SK-N-SH treated with all-trans-retinoic acid at 6 μM for 48 hours (cell line): ENCODE results near the gene ATP5PD.
"Not testable (repeated sequence)": the region's sequence is repeated elsewhere in the genome, so short reads cannot be mapped to it uniquely, and the experiment has no call there.

ENCODE experiments used
- ATAC-seq: fragments of 200-7000 bp; cut with Tn5 transposase; 3 replicates; pipeline ENCODE4 v1.9.1; 2020; ENCODE audit warnings: mild to moderate bottlenecking, moderate library complexity
- ARNTL ChIP-seq: fragments of 450-650 bp; formaldehyde crosslinking; IDR thresholded peaks from 2 replicates; pipeline ENCODE4 v1.5.0; 2020; ENCODE audit warnings: low read depth, mild to moderate bottlenecking, moderate library complexity, borderline replicate concordance
- BACH2 ChIP-seq: fragments of 250-450 bp; sonication (Bioruptor Pico); IDR thresholded peaks from 2 replicates; pipeline ENCODE4 v1.9.0; 2021; ENCODE audit warnings: mild to moderate bottlenecking, borderline replicate concordance
- CSDC2 ChIP-seq: fragments of 250-450 bp; sonication (Bioruptor Pico); IDR thresholded peaks from 2 replicates; pipeline ENCODE4 v1.5.0; 2020; ENCODE audit warnings: mild to moderate bottlenecking, moderate library complexity
- CSRNP3 ChIP-seq: fragments of 250-450 bp; sonication (Bioruptor Pico); IDR thresholded peaks from 2 replicates; pipeline ENCODE4 v1.5.1; 2021; ENCODE audit warnings: mild to moderate bottlenecking, moderate library complexity
- ESRRG ChIP-seq: fragments of 250-450 bp; sonication (Bioruptor Pico); IDR thresholded peaks from 2 replicates; pipeline ENCODE4 v1.6.1; 2021; ENCODE audit warnings: mild to moderate bottlenecking
- GLIS3 ChIP-seq: fragments of 250-450 bp; sonication (Bioruptor Pico); IDR thresholded peaks from 2 replicates; pipeline ENCODE4 v1.5.0; 2020; ENCODE audit warnings: mild to moderate bottlenecking, moderate library complexity
- OSR1 ChIP-seq: fragments of 250-450 bp; sonication (Bioruptor Pico); IDR thresholded peaks from 2 replicates; pipeline ENCODE4 v1.8.0; 2022; ENCODE audit warnings: moderate library complexity, mild to moderate bottlenecking, inconsistent platforms
- PATZ1 ChIP-seq: fragments of 250-450 bp; sonication (Bioruptor Pico); IDR thresholded peaks from 2 replicates; pipeline ENCODE4 v1.8.0; 2020; ENCODE audit warnings: mild to moderate bottlenecking, moderate library complexity, borderline replicate concordance
- POU6F1 ChIP-seq: fragments of 250-450 bp; sonication (Bioruptor Pico); IDR thresholded peaks from 2 replicates; pipeline ENCODE4 v1.8.0; 2021; ENCODE audit warnings: low read depth, mild to moderate bottlenecking, moderate library complexity, borderline replicate concordance
- PPARA ChIP-seq: fragments of 250-450 bp; sonication (Bioruptor Pico); IDR thresholded peaks from 2 replicates; pipeline ENCODE4 v1.5.0; 2020; ENCODE audit warnings: mild to moderate bottlenecking, borderline replicate concordance
- TCF4 ChIP-seq: fragments of 250-450 bp; sonication (Bioruptor Pico); IDR thresholded peaks from 2 replicates; pipeline ENCODE4 v1.8.0; 2021; ENCODE audit warnings: mild to moderate bottlenecking, moderate library complexity, borderline replicate concordance
- TOX ChIP-seq: fragments of 250-450 bp; sonication (Bioruptor Pico); IDR thresholded peaks from 2 replicates; pipeline ENCODE4 v1.8.0; 2021; ENCODE audit warnings: mild to moderate bottlenecking, moderate library complexity, borderline replicate concordance
- ZC3H10 ChIP-seq: fragments of 250-450 bp; sonication (Bioruptor Pico); IDR thresholded peaks from 2 replicates; pipeline ENCODE4 v1.5.1; 2021; ENCODE audit warnings: mild to moderate bottlenecking, moderate library complexity
- ZFP3 ChIP-seq: fragments of 250-450 bp; sonication (Bioruptor Pico); IDR thresholded peaks from 2 replicates; pipeline ENCODE4 v1.5.0; 2020; ENCODE audit warnings: mild to moderate bottlenecking, moderate library complexity
- ZFP30 ChIP-seq: fragments of 450-650 bp; formaldehyde crosslinking; IDR thresholded peaks from 2 replicates; pipeline ENCODE4 v1.5.0; 2022; ENCODE audit warnings: mild to moderate bottlenecking, moderate library complexity
- ZNF565 ChIP-seq: fragments of 450-650 bp; formaldehyde crosslinking; conservative IDR thresholded peaks from 2 replicates; pipeline ENCODE4 v1.5.0; 2020; ENCODE audit warnings: low read depth, mild to moderate bottlenecking, moderate library complexity
- ZNF70 ChIP-seq: fragments of 450-650 bp; formaldehyde crosslinking; IDR thresholded peaks from 2 replicates; pipeline ENCODE4 v1.5.0; 2020; ENCODE audit warnings: mild to moderate bottlenecking, moderate library complexity
- ZNF8 ChIP-seq: fragments of 450-650 bp; formaldehyde crosslinking; IDR thresholded peaks from 2 replicates; pipeline ENCODE4 v1.5.0; 2020; ENCODE audit warnings: mild to moderate bottlenecking, moderate library complexity
- TF ChIP-seq, protein P1 (sequence below): fragments of 250-450 bp; sonication (Bioruptor Pico); IDR thresholded peaks from 2 replicates; pipeline ENCODE4 v1.5.0; 2020; ENCODE audit warnings: mild to moderate bottlenecking, moderate library complexity

Gene ATP5PD

DNA sequence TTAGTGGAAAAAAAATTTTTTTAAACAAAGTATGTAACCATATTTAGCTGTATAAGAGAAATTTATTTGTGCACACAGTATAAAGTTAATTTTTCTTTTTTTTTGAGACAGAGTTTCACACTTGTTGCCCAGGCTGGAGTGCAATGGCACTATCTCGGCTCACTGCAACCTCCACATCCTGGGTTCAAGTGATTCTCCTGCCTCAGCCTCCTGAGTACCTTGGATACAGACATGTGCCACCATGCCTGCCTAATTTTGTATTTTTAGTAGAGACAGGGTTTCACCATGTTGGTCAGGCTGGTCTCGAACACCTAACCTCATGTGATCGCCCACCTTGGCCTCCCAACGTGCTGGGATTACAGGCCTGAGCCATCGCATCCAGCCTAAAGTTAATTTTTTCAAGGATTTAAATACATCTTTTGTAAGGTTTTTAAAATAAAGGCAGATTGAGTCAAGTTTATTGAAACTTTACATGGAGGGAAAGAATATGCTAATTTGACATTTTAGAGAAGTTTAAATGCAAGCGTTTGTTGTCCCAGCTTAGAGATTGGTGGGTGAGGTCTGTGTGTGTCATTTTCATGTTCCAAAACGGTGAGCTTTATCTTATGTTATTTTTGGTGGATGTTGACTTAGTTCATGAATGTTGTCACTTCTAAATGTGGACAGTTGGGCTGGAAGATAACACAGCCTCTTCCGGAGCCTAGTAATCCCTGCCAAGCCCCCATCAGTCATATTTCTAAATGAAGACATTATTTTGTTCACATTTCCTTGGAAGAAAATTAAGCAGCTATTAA lies 24.9 kb upstream of the ATP5PD start:
- not testable (repeated sequence) for ATAC-seq

DNA sequence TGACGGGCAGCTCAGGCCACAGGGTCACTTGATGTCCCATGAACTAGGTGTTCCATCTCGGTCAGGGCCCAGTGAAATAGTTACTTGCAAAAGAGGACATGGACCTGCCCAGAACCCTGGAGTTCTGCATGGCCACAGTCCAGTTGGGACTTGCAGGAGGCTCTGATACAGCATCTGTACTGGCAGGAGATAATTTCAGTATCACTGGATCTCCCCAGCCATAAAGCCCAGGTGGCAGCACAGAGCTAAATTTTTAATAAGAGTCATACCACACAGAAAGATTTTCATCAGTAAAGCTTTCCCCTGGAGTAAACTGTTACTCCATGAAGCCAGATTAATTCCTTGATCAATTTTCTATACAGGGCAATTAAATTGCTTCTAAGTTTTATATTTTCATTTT lies 23.0 kb upstream of the ATP5PD start:
- peak; percentile 72 for ATAC-seq

DNA sequence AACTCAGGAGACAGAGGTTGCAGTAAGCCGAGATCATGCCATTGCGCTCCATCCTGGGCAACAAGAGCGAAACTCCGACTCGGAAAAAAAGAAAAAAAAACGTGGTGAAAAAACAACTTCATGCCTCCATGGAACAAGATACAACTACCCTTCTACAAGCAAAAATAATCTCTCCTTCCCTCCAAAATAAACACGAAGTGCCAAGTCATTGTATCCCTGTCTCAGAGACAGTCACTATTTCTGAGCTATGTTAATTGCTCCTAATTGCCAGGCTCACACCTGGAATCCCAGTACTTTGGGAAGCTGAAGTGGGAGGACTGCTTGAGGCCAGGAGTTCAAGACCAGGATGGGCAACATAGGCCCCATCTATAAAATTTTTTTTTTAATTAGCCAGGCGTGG lies 22.0 kb upstream of the ATP5PD start:
- no peak for ATAC-seq
- TF ChIP-seq POU6F1 (CRISPR knock-in tag), result no peak
- no peak for TF ChIP-seq CSRNP3 (CRISPR knock-in tag)

More for the DNA sequence above, 23.0 kb upstream of the ATP5PD start:
- no peak for TF ChIP-seq ZFP30 (CRISPR knock-in tag)
- TF ChIP-seq OSR1, result no peak
- TF ChIP-seq ZNF565 (CRISPR knock-in tag), result no peak
- TF ChIP-seq ZFP3 (CRISPR knock-in tag), result no peak
- TF ChIP-seq POU6F1 (CRISPR knock-in tag), result no peak
- TF ChIP-seq BACH2, result no peak
- no peak for TF ChIP-seq ZNF8 (CRISPR knock-in tag)
- no peak for TF ChIP-seq GLIS3
- no peak for TF ChIP-seq TCF4 (CRISPR knock-in tag)

DNA sequence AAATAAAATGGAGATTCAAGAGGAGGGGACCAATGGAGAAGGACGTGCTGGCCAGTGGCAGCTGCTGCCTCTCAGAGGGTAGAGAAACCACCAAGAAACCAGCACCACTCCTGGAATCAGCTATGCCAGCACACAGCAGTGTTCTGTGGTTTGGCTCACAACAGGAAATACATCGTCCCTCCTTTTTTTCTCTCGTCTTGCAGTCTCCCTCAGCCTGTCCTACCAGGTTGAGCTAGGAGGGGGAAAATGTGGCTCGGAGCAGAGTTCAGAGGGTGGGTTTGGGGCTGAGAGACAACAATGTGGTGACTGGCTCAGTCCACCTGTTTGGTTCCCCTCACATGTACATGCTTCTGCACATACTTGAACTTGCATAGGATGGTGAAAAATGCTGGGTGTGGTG lies 21.1 kb upstream of the ATP5PD start:
- ATAC-seq, result 0 out of 3 replicates have a peak, but pooled peaks have one; percentile 7
- TF ChIP-seq ZNF70 (CRISPR knock-in tag) (no peak), CSRNP3 (CRISPR knock-in tag) (no peak), PPARA (CRISPR knock-in tag) (no peak), GLIS3 (no peak), CSDC2 (CRISPR knock-in tag) (no peak), TOX (no peak), ESRRG (CRISPR knock-in tag) (no peak), ZNF8 (CRISPR knock-in tag) (no peak), ZC3H10 (CRISPR knock-in tag) (no peak), ZFP30 (CRISPR knock-in tag) (no peak), ARNTL (no peak), POU6F1 (CRISPR knock-in tag) (no peak)
- TF ChIP-seq, all 23 proteins: peak for 0

DNA sequence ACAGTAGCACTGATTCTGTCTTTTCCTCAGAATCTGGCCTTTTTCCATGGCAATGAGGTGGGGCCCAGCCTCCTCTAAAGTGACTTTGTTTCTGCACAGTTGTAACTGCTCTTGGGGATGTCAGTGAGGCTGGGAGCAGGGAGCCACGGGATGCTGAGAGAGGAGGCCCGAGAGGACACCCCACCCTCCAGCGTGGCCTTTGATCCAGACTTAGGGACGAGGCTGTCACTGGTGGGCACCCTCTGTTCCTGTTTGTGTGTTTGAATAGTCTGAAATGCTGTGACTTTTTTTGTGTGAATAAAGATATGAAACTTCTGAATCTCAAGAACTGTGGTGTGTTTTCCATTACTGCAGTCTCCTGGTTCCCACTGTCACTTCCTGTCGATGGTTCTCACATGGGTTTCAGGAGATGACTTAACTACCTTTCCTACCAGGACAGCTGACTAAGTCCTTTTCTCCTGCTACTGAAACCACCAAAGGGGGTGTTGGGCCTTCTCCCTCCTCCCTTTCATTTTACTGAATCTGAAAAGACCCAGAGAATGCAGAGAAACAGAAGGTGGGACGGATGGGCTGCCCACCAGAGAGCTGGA lies 18.9 kb upstream of the ATP5PD start:
- ATAC-seq, result peak; percentile 12; the same call in 2 of the 3 replicates
- TF ChIP-seq ZFP30 (CRISPR knock-in tag) (no peak), ZFP3 (CRISPR knock-in tag) (no peak), TCF4 (CRISPR knock-in tag) (no peak), PATZ1 (no peak), BACH2 (no peak), CSDC2 (CRISPR knock-in tag) (no peak)
- TF ChIP-seq, protein P1, sequence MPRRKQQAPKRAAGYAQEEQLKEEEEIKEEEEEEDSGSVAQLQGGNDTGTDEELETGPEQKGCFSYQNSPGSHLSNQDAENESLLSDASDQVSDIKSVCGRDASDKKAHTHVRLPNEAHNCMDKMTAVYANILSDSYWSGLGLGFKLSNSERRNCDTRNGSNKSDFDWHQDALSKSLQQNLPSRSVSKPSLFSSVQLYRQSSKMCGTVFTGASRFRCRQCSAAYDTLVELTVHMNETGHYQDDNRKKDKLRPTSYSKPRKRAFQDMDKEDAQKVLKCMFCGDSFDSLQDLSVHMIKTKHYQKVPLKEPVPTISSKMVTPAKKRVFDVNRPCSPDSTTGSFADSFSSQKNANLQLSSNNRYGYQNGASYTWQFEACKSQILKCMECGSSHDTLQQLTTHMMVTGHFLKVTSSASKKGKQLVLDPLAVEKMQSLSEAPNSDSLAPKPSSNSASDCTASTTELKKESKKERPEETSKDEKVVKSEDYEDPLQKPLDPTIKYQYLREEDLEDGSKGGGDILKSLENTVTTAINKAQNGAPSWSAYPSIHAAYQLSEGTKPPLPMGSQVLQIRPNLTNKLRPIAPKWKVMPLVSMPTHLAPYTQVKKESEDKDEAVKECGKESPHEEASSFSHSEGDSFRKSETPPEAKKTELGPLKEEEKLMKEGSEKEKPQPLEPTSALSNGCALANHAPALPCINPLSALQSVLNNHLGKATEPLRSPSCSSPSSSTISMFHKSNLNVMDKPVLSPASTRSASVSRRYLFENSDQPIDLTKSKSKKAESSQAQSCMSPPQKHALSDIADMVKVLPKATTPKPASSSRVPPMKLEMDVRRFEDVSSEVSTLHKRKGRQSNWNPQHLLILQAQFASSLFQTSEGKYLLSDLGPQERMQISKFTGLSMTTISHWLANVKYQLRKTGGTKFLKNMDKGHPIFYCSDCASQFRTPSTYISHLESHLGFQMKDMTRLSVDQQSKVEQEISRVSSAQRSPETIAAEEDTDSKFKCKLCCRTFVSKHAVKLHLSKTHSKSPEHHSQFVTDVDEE, result no peak
